Astrocyte (in vitro differentiated cells and primary cell): Measurements from ENCODE around the gene TCF19. TPM values are rescaled to one million over a fixed set of nuclear protein-coding genes. Genes with fewer than 3 reads are reported as not detected.

Source experiments
- DNase-seq: peaks from one replicate; pipeline ENCODE4 v3.0.0-alpha.2; 2010; ENCODE audit warnings: low read depth
- FAIRE-seq: peaks from 2 replicates; lab custom pipeline; 2011; peaks lifted over from hg19 to GRCh38; lab: Jason Lieb, UNC
- H2AFZ ChIP-seq: 2 replicates; pipeline ENCODE4 v1.6.0; 2012; ENCODE audit warnings: low read depth, low read length, inconsistent platforms
- H3K27ac ChIP-seq: 2 replicates; pipeline ENCODE4 v1.5.1; 2011; ENCODE audit warnings: low read depth, low read length, inconsistent platforms
- H3K27me3 ChIP-seq: 2 replicates; pipeline ENCODE4 v1.6.0; 2011; ENCODE audit warnings: low read length, inconsistent platforms; ENCODE audit not compliant: insufficient read depth
- H3K36me3 ChIP-seq: 2 replicates; pipeline ENCODE4 v1.5.1; 2011; ENCODE audit warnings: low read length, inconsistent platforms; ENCODE audit not compliant: insufficient read depth
- H3K4me1 ChIP-seq: 2 replicates; pipeline ENCODE4 v1.5.1; 2011; ENCODE audit warnings: low read length, inconsistent platforms; ENCODE audit not compliant: insufficient read depth
- H3K4me2 ChIP-seq: 2 replicates; pipeline ENCODE4 v1.6.0; 2012; ENCODE audit warnings: low read length, inconsistent platforms
- H3K4me3 ChIP-seq: 2 replicates; pipeline ENCODE4 v1.5.1; 2011; ENCODE audit warnings: low read depth, mild to moderate bottlenecking, low read length, inconsistent platforms; ENCODE audit not compliant: insufficient read depth
- H3K79me2 ChIP-seq: 2 replicates; pipeline ENCODE4 v1.6.0; 2012; ENCODE audit warnings: mild to moderate bottlenecking, low read length, inconsistent platforms; ENCODE audit not compliant: insufficient read depth
- H3K9ac ChIP-seq: 2 replicates; pipeline ENCODE4 v1.6.0; 2012; ENCODE audit warnings: mild to moderate bottlenecking, low read length, inconsistent platforms
- H3K9me3 ChIP-seq: 2 replicates; pipeline ENCODE4 v1.5.1; 2012; ENCODE audit warnings: low read depth, mild to moderate bottlenecking, low read length, inconsistent platforms; ENCODE audit not compliant: insufficient read depth
- H4K20me1 ChIP-seq: 2 replicates; pipeline ENCODE4 v1.6.0; 2012; ENCODE audit warnings: low read length, inconsistent platforms; ENCODE audit not compliant: insufficient read depth
- H3K27ac Mint-ChIP-seq: one replicate; pipeline ENCODE4 v1.8.0; 2021; ENCODE audit warnings: mild to moderate bottlenecking, mixed read lengths; ENCODE audit not compliant: unreplicated experiment
- H3K27me3 Mint-ChIP-seq: one replicate; pipeline ENCODE4 v1.8.0; 2021; ENCODE audit warnings: low read depth, mixed read lengths; ENCODE audit not compliant: unreplicated experiment
- H3K36me3 Mint-ChIP-seq: one replicate; pipeline ENCODE4 v1.8.0; 2021; ENCODE audit warnings: low read depth, mixed read lengths; ENCODE audit not compliant: unreplicated experiment
- H3K4me1 Mint-ChIP-seq: one replicate; pipeline ENCODE4 v1.8.0; 2021; ENCODE audit warnings: low read depth, mixed read lengths; ENCODE audit not compliant: unreplicated experiment
- H3K4me3 Mint-ChIP-seq: one replicate; pipeline ENCODE4 v1.8.0; 2021; ENCODE audit warnings: mild to moderate bottlenecking, moderate library complexity, mixed read lengths; ENCODE audit not compliant: unreplicated experiment
- H3K9me3 Mint-ChIP-seq: one replicate; pipeline ENCODE4 v1.8.0; 2021; ENCODE audit warnings: mild to moderate bottlenecking, mixed read lengths; ENCODE audit not compliant: unreplicated experiment
- CTCF ChIP-seq: IDR thresholded peaks from 2 replicates; pipeline ENCODE4 v1.5.1; 2011; ENCODE audit warnings: low read depth, mild to moderate bottlenecking, inconsistent platforms, low read length, moderate library complexity; ENCODE audit not compliant: insufficient read depth
- EZH2 ChIP-seq: IDR thresholded peaks from 2 replicates; pipeline ENCODE4 v1.6.1; 2012; ENCODE audit warnings: mild to moderate bottlenecking, low read length, inconsistent platforms; ENCODE audit not compliant: insufficient read depth
- total RNA-seq: library from RNA; stranded (reverse); gene quantifications from 2 replicates; pipeline ENCODE4 v1.2.1, GENCODE V29; 2021

TCF19 gene
- total RNA-seq, 1 donor from 2014 or later: 2.5 TPM

- H3K9me3 ChIP-seq: no peaks in the 10 kb centered on the region
- H3K79me2 ChIP-seq: no peaks in the 10 kb centered on the region
- H4K20me1 ChIP-seq: no peaks in the 10 kb centered on the region
- no peaks in the 10 kb centered on the region for H3K27me3 ChIP-seq
- no peak within 1 kb of the TSS for H3K27ac ChIP-seq
- H3K4me1 ChIP-seq: no peaks in the 10 kb centered on the region
- no peak within 1 kb of the TSS for H3K4me3 ChIP-seq
- Mint-ChIP-seq H3K36me3 (peaks cover 2% of the 10 kb centered on the region), H3K27me3 (peaks cover 24% of the 10 kb centered on the region), H3K9me3 (no peaks in the 10 kb centered on the region), H3K4me1 (peaks cover 9% of the 10 kb centered on the region), H3K27ac (no peak within 1 kb of the TSS), H3K4me3 (no peak within 1 kb of the TSS)
- H3K4me2 ChIP-seq: no peak within 1 kb of the TSS
- FAIRE-seq: no peak
- no peak within 1 kb of the TSS for H2AFZ ChIP-seq
- no peak for DNase-seq
- no peak within 1 kb of the TSS for H3K9ac ChIP-seq
- TF ChIP-seq CTCF (no peak), EZH2 (no peak)
- H3K36me3 ChIP-seq: no peaks in the 10 kb centered on the region
These were observed 12.2 kb downstream of the TCF19 start, which contains the start of gene POU5F1 for GRCh38 chr6:31170600-31170881. Gene POU5F1, minus strand, starts transcription at chr6:31170682. Its CDS starts 62 bp downstream, at chr6:31170620.

DNA sequence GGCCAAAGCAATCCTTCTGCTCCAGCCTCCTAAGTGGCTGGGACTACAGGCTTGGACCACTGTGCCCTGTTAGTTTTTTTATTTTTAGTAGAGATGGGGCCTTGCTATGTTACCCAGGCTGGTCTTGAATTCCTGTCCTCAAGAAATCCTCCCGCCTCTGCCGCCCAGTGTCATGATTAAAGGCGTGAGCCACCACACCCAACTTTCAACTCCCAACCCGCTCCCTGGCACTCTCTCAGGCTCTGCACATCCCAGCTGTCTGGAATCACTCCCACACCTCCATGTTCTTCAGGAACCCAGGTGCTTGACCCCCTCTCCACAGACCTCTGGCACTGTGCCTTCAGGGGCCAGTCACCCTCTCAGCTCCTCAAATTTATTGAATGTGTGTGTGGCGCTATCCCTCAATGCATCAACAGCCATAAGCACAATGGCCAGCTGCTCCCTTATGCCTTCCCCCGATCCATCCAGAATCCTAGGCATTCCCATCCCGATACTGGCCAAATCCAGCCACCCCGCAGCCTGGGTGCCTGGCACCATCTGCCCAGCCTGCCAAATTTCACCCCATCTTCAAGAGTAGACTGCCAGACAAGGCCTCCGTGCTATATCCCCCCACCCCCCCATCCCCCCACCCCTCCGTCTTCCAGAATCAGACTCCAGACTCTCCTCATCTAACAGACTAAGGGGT is 12.7 kb downstream of the TCF19 start:
- Histone ChIP-seq H3K9me3 (no peaks in the 10 kb centered on the region), H3K27me3 (no peaks in the 10 kb centered on the region), H3K9ac (no peak overlapping the region), H3K4me2 (no peak overlapping the region), H4K20me1 (no peaks in the 10 kb centered on the region), H3K36me3 (no peaks in the 10 kb centered on the region), H3K4me3 (no peak overlapping the region), H3K79me2 (no peaks in the 10 kb centered on the region), H3K4me1 (no peaks in the 10 kb centered on the region), H3K27ac (no peak overlapping the region), H2AFZ (no peak overlapping the region)
- DNase-seq (no peak), FAIRE-seq (no peak)
- H3K4me1 Mint-ChIP-seq: peaks cover 15% of the 10 kb centered on the region
- H3K36me3 Mint-ChIP-seq: peaks cover 2% of the 10 kb centered on the region
- H3K27me3 Mint-ChIP-seq: peaks cover 21% of the 10 kb centered on the region
- no peak overlapping the region for H3K4me3 Mint-ChIP-seq
- H3K9me3 Mint-ChIP-seq: no peaks in the 10 kb centered on the region
- H3K27ac Mint-ChIP-seq: no peak overlapping the region
- TF ChIP-seq EZH2: no peak
- no peak for TF ChIP-seq CTCF
